LHCN-M2 (cell line): ENCODE measurements around the gene DNASE2B. TPM values are rescaled to one million over a fixed set of nuclear protein-coding genes. Genes with fewer than 3 reads are reported as not detected.

ENCODE experiments used
- DNase-seq: peaks from one replicate; pipeline ENCODE4 v3.0.0-alpha.2; 2012; ENCODE audit warnings: low read depth
- polyA plus RNA-seq: library from polyadenylated mRNA; unstranded; fragments of >200 nt; gene quantifications from one replicate; pipeline ENCODE4 v1.2.1, GENCODE V29; 2012; ENCODE audit warnings: missing spikeins
- total RNA-seq: library from RNA; depleted of rRNA; stranded (reverse); fragments of >200 nt; gene quantifications from 2 replicates; pipeline ENCODE4 v1.2.3, GENCODE V29; 2014; rRNA removed

Gene DNASE2B, protein sequence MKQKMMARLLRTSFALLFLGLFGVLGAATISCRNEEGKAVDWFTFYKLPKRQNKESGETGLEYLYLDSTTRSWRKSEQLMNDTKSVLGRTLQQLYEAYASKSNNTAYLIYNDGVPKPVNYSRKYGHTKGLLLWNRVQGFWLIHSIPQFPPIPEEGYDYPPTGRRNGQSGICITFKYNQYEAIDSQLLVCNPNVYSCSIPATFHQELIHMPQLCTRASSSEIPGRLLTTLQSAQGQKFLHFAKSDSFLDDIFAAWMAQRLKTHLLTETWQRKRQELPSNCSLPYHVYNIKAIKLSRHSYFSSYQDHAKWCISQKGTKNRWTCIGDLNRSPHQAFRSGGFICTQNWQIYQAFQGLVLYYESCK
- not detected in 2 replicates for total RNA-seq
- not detected for polyA plus RNA-seq

DNA sequence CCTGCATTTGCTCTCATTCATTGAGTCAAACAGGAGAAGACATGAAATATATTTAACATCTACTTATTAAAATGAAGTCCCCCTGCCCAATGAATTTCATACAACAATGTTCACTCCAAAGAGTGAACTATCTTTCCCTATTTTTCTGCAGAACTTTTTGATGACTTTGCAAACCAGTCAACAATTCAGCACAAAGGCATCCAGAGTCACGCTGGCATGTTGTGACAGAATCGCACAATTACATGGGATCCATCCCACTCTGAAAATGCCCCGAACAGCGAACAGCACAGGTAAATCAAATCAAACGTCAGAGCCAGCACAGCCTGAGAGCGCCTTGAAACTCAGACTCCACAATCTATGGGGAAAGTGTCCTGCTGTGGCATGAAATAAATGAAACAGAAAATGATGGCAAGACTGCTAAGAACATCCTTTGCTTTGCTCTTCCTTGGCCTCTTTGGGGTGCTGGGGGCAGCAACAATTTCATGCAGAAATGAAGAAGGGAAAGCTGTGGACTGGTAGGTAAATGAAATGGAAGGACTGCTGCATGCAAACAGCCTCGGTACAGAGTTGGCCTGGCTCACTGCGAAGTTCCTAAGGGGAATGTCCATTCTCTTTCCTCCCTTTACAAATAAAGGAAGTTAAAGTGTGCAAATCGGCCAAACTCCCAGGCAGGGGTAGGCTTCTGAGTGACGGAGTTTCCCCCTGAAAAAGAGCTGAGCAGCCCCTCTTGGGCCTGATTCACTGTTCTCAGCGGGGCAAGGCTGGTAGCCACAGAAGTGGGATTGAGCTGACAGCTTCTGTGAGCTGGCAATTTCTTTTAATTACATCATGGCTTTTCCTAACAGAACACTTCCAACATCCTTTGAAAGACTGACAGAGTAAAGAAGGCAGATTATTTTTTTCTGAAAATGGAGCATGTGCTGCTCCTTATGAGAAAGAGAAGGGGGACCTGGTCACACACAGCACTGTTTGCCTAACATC, at the start of gene DNASE2B:
Gene DNASE2B, plus strand, starts transcription at position 310 of the 981 bp plus-strand sequence. Its CDS starts 81 bp downstream, at position 391.
- no peak for DNase-seq

GRCh38 chr1:84348759-84349158, 49.5 kb upstream of the DNASE2B start:
- no peak for DNase-seq

- no peak for DNase-seq
Observed at GRCh38 chr1:84350104-84350503, 48.2 kb upstream of the DNASE2B start.

- no peak for DNase-seq
Observed at GRCh38 chr1:84350550-84350949, 47.7 kb upstream of the DNASE2B start.

DNA sequence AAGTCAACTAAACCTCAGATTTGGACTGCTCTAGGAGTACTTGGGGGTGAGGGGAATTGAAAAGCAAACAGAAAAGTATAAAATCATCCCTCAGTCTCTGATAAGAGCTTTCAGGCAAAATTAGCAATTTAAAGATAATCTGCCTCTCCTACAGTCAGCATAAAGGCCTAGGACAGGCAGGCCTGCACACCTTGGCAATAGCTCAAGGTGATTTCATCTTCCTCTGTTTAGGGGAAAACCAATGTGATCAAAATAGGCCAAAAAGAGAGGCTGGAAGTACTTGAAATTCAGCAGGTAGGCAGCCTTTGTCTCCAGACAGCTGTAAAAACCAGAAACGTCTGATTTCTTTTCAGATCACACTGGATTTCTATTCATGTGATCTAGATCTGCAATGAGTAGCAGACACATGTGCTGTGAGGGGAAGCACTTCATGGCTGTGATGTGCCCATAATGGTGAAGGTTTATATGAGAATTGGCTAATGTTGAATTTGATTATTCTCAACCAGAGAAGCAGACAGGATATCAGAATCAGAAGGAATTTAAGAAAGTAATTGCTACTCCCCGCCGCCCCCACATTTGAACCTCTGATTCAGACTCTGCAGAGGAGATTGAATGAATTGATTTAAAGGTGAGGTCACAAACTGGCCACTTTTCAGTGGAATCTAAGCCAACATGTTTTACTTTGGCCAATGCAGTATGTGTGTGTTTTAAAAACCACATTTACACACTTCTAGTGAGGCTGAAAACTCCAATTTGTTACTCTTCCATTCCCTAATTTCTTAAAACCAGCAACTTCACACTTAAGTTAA, 45.8 kb upstream of the DNASE2B start:
- no peak for DNase-seq

GRCh38 chr1:84353695-84354094, 44.6 kb upstream of the DNASE2B start:
- no peak for DNase-seq

GRCh38 chr1:84355556-84355955, 42.7 kb upstream of the DNASE2B start:
- no peak for DNase-seq

DNA sequence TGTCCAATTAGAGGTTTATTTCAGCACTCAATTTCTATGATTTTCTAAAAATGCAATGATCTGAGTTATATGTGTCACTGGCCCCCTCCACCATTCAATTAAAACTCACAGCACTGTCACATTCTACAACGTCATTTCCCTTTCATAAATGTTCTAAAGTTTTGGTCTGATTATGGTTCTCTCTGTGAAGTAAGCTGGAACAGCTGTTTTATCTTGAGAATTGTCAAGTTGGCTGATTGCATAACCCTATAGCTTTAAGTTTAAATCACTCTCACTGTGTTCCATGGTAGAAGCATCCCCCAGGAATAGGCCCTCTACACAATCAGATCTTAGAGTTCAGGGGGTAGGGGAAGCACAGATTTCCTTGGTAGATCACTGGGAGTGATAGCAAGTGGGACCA, 41.4 kb upstream of the DNASE2B start:
- DNase-seq: no peak

GRCh38 chr1:84358695-84359094, 39.6 kb upstream of the DNASE2B start:
- no peak for DNase-seq

- no peak for DNase-seq
Observed at GRCh38 chr1:84360316-84360715, 38.0 kb upstream of the DNASE2B start.

DNA sequence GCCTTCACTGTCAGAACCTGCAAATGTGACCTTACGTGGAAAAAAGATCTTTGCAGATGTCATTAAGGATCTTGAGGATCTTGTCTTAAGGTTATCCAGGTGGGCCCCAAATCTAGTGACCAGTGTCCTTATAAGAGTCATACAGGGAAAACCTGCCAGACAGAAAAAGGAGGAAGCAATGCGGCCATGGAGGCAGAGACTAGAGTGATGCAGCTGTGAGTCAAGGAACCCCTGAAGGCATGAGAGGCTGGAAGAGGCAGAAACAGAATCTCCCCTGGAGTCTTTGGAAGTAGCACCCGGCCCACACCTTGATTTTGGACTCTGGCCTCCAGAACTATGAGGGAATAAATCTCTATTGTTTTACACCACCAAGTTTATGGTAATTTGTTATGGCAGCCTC, 36.5 kb upstream of the DNASE2B start:
- no peak for DNase-seq

GRCh38 chr1:84363019-84363418, 35.3 kb upstream of the DNASE2B start:
- peak; percentile 60 for DNase-seq

DNA sequence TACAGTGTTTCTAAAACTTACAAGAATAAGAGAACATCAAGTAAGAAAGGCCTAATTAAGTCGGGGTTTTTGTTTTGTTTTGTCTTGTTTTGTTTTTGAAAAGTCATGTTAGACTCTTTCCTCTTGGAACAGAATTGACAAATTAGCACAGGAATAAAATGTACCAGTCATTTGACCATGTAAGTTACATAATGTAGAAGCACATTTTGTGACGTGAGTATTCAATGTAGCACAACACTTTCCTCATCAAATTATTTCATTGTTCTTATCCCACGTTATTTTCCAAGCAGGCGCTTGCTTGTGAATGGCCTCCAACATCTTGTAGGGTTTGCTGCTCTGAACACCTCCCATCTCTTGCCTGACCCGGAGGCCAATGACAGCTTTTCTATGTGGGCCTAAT, 34.7 kb upstream of the DNASE2B start:
- DNase-seq: no peak

GRCh38 chr1:84365225-84366221, 32.8 kb upstream of the DNASE2B start:
- DNase-seq: peak; percentile 96

- no peak for DNase-seq
Observed at GRCh38 chr1:84366786-84367185, 31.5 kb upstream of the DNASE2B start.

GRCh38 chr1:84367219-84367618, 31.1 kb upstream of the DNASE2B start:
- DNase-seq: no peak

GRCh38 chr1:84368441-84368840, 29.8 kb upstream of the DNASE2B start:
- DNase-seq: no peak

- no peak for DNase-seq
Observed at GRCh38 chr1:84370266-84370665, 28.0 kb upstream of the DNASE2B start.

DNA sequence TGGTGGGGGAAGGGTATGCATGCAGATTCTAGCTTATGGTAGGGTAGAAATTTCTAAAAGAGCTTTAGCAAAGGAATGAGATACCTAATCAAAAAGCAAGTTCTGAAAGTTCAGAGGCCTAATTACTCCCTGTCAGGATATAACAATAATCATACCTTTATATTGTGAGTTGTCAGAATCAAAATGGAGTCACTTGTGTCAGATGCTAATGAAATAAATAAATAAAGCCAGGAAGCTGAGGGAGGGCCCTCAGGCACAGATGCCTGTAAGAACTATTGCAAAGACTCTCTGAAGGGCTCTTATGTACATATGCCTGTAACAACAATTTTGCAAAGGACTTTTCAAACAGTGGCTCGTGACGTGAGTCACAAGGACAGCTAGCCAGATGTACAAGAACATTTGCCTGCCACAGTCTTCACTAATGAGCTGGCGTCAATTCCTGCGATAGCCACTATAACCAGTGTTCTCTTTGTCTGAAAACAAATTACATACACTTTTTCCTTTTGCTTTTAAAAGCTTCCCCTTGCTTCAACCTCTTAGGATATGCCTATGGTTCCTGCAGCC, 27.4 kb upstream of the DNASE2B start:
- peak; percentile 84 for DNase-seq
